HG02981 (cell line): Measurements from ENCODE around the gene CST9.

Source experiments
- ATAC-seq: cut with Tn5 transposase; IDR thresholded peaks from one replicate; pipeline ENCODE4 v1.9.1; 2021; ENCODE audit warnings: mild to moderate bottlenecking, moderate library complexity; ENCODE audit not compliant: unreplicated experiment

Gene CST9

DNA sequence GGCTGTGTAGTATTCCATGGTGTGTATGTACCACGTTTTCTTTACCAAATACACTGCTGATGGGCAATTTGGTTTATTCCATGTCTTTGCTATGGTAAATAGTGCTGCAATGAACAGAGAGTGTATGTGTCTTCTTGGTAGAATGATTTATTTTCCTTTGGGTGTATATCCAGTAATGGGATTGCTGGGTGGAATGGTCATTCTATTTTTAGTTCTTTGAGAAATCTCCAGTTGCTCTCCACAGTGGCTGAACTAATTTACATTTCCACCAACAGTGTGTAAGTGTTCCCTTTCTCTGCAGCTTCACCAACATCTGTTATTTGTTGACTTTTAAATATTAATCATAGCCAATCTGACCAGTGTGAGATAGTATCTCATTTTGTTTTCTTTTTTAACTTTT lies 51.3 kb downstream of the CST9 start:
- ATAC-seq: no peak
